ENCODE measurements around the gene TANK. TPM values are rescaled to one million over a fixed set of nuclear protein-coding genes. Genes with fewer than 3 reads are reported as not detected.

TANK gene
- total RNA-seq, 2 donors from 2014 or later: 28.5 to 40.2 TPM

DNA sequence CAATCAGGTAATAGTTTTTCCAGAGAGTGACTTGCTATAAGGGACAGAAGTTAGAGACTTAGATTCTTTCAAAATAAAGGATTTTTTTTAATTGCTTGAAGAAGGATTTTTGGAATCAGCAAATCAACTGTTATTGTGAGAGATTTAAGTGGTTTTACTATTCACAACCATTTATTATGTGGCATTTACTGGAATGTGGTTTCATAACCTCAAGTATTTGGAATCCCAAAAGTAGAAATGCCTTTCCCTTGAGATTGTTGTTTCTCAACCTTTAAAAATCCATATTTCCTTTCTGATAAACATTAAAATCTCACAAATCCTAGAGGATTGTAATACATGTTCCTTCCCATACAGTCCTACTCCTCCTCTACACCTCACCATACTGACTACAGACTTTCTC, 5.0 kb downstream of the TANK start:
- H3K4me1 ChIP-seq: peaks cover 28% of the 10 kb centered on the region
- no peak overlapping the region for H3K4me3 ChIP-seq
- H3K27me3 ChIP-seq: no peaks in the 10 kb centered on the region
- no peak for ATAC-seq
- DNase-seq: no peak
- H3K27ac ChIP-seq: peak overlapping the region in 1 of 4 donors; percentile 32
- no peak for TF ChIP-seq POLR2A (IDR thresholded peaks at IDR 0.05)
- TF ChIP-seq, protein P1, sequence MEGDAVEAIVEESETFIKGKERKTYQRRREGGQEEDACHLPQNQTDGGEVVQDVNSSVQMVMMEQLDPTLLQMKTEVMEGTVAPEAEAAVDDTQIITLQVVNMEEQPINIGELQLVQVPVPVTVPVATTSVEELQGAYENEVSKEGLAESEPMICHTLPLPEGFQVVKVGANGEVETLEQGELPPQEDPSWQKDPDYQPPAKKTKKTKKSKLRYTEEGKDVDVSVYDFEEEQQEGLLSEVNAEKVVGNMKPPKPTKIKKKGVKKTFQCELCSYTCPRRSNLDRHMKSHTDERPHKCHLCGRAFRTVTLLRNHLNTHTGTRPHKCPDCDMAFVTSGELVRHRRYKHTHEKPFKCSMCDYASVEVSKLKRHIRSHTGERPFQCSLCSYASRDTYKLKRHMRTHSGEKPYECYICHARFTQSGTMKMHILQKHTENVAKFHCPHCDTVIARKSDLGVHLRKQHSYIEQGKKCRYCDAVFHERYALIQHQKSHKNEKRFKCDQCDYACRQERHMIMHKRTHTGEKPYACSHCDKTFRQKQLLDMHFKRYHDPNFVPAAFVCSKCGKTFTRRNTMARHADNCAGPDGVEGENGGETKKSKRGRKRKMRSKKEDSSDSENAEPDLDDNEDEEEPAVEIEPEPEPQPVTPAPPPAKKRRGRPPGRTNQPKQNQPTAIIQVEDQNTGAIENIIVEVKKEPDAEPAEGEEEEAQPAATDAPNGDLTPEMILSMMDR (IDR thresholded peaks at IDR 0.05): no peak
- peaks cover 0 to 3% of the 10 kb centered on the region in 2 donors for H3K36me3 ChIP-seq (replicated peaks in 1 of 2; ENCODE audit: insufficient read depth in 1 of 2, low read depth in 2 of 2)
- intact Hi-C loops (cut with DNase I): no loop called here
- H3K9me3 ChIP-seq: no peaks in the 10 kb centered on the region

DNA sequence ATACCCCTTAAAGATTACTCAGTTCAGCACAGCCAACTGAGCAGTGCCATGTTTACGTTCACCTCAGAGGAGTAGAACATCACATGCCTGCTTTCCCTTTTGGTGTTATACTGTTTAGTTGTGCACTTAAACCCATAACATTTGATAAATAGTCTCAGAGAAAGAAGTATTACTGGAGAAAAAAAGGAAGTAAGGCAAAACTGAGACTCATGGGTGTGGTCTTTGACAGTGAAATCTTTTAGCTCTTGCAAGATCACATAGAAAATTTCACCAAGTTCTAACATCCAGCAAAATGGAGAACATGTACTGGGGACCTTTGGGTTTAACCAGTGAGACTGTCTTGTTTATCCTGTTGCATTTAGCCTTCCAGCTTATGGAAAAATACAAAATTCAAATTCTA, 5.6 kb downstream of the TANK start:
- H3K4me1 ChIP-seq: peaks cover 33% of the 10 kb centered on the region
- H3K27me3 ChIP-seq: no peaks in the 10 kb centered on the region
- TF ChIP-seq, protein P1 (IDR thresholded peaks at IDR 0.05): no peak
- no peak for TF ChIP-seq POLR2A (IDR thresholded peaks at IDR 0.05)
- ATAC-seq (no peak), DNase-seq (no peak)
- intact Hi-C loops (cut with DNase I): no loop called here
- peaks cover 0 to 3% of the 10 kb centered on the region in 2 donors for H3K36me3 ChIP-seq (replicated peaks in 1 of 2; ENCODE audit: insufficient read depth in 1 of 2, low read depth in 2 of 2)
- peak overlapping the region in 1 of 4 donors; percentile 32 for H3K27ac ChIP-seq
- 74 to 88% methylated on average over 1 of the region's 1 CpG for WGBS, 2 donors
- H3K4me3 ChIP-seq: no peak overlapping the region
- H3K9me3 ChIP-seq: no peaks in the 10 kb centered on the region

DNA sequence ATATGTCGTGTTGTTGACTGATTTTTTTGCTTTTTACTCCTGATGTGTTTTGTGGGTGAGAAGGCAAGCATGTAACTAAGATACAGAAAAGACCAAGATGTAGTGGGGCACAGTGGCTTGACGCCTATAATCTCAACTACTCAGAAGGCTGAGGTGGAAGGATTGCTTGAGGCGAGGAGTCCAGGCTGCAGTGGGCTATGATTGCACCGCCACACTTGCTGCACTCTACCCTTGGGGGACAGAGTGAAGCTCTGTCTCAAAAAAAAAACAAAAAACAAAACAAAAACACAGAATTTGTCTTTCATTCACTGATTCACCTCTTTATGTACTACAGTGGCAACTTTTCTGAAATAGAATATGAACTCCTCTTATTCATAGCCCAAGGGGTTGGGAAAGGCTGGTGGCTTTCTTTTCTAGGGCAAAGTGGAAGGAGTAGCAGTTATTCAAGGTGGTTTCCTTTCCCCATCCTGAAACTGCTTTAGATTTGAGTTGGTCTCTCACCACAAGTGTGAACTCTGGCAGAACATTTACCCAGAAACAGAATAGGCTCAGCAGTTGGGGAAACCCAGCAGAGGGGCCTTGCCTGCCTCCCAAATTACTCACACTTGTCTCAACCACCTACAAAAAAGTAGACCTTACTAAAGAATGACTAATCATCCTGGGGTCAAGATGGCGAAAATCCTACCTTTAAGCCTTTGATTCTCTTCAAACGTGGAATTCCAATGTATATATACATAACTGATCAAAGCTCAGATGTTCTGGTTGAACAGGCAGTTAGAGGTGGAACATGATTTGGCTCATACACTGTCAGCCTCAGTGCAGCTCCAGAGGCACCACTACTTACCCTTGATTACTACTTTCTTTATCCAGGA, 6.5 kb downstream of the TANK start:
- intact Hi-C loops (cut with DNase I): no loop called here
- Histone ChIP-seq H3K4me3 (no peak overlapping the region), H3K9me3 (no peaks in the 10 kb centered on the region), H3K4me1 (peaks cover 33% of the 10 kb centered on the region), H3K36me3 (replicated peaks in 1 of 2; ENCODE audit: insufficient read depth in 1 of 2, low read depth in 2 of 2) (peaks cover 0 to 3% of the 10 kb centered on the region in 2 donors), H3K27me3 (no peaks in the 10 kb centered on the region), H3K27ac (no peak overlapping the region)
- TF ChIP-seq, protein P1 (IDR thresholded peaks at IDR 0.05): no peak
- TF ChIP-seq POLR2A (IDR thresholded peaks at IDR 0.05): no peak
- WGBS, 2 donors: 85% methylated on average over 6 of the region's 6 CpGs
- DNase-seq (no peak), ATAC-seq (no peak)

DNA sequence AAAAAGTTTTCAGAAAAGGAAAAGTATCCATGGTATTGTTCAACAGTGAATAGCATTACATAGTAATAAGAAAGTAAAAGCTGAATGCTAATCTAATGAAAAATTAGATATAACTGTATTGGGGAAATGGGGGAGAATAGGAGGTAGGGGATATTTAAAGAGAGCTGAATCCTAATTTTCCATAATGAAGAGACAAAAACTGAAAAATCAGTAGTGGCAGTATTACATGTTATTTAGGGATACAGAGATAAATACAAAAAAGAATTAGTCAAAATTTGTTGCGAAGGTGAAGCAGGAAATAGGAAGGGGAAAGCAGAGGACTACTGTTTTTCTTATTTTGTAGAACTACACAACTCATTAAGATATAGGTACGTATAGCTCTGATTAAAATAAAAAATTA, 9.1 kb downstream of the TANK start:
- intact Hi-C loops (cut with DNase I): no loop called here
- Histone ChIP-seq H3K4me3 (no peak overlapping the region), H3K9me3 (no peaks in the 10 kb centered on the region), H3K27me3 (no peaks in the 10 kb centered on the region), H3K36me3 (replicated peaks in 1 of 2; ENCODE audit: insufficient read depth in 1 of 2, low read depth in 2 of 2) (no peaks in the 10 kb centered on the region), H3K27ac (no peak overlapping the region), H3K4me1 (peaks cover 28% of the 10 kb centered on the region)
- TF ChIP-seq, protein P1 (IDR thresholded peaks at IDR 0.05): no peak
- TF ChIP-seq POLR2A (IDR thresholded peaks at IDR 0.05): no peak
- 83 to 92% methylated on average over 2 of the region's 2 CpGs for WGBS, 2 donors
- ATAC-seq (no peak), DNase-seq (no peak)

DNA sequence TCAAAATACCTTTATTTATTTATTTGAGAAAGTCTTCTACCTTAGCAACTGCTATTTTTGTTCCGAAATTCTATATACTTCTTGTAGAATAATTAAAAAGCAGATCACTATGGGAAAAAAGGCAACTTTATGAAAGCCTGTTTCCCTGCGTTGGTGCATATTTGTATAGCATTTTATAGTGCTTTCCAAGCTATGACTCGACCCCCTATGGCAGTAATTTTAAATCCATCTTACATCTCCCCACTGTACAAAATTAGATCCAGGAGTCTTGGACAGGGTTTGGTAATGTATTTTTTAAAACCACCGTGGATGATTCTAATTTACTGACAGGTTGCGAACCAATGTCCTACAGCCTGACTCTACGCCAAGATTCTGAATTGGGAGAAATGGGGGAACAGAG, 10.1 kb downstream of the TANK start:
- ATAC-seq (no peak), DNase-seq (no peak)
- Histone ChIP-seq H3K27ac (no peak overlapping the region), H3K36me3 (replicated peaks in 1 of 2; ENCODE audit: insufficient read depth in 1 of 2, low read depth in 2 of 2) (no peaks in the 10 kb centered on the region), H3K4me1 (peaks cover 32% of the 10 kb centered on the region), H3K4me3 (no peak overlapping the region), H3K27me3 (no peaks in the 10 kb centered on the region), H3K9me3 (no peaks in the 10 kb centered on the region)
- WGBS, 2 donors: 72 to 90% methylated on average over 6 of the region's 6 CpGs
- TF ChIP-seq, protein P1 (IDR thresholded peaks at IDR 0.05): no peak
- intact Hi-C loops (cut with DNase I): no loop called here

Measured in body of pancreas (tissue), 4 donors.